Esophagus muscularis mucosa (tissue), 4 donors: ENCODE results near the gene EIF3CL.
"Not testable (repeated sequence)": the region's sequence is repeated elsewhere in the genome, so short reads cannot be mapped to it uniquely, and the experiment has no call there.

Experiments used
- EP300 ChIP-seq: sonication (generic); formaldehyde crosslinking; IDR thresholded peaks from one replicate; pipeline ENCODE4 v1.6.1; 2017; ENCODE audit warnings: antibody characterized with exemption
- POLR2A ChIP-seq: fragments of 450-650 bp; IDR thresholded peaks from one replicate; pipeline ENCODE4 v1.6.1; 2017; ENCODE audit warnings: antibody characterized with exemption, moderate library complexity, mild to moderate bottlenecking, low read depth
- POLR2AphosphoS5 ChIP-seq, 2 donors: sonication (generic); formaldehyde crosslinking; IDR thresholded peaks; one replicate each; pipeline ENCODE4 v1.6.1; 2017; ENCODE audit warnings: antibody characterized with exemption in 2 of 2
- TF ChIP-seq, protein P1 (sequence below), 3 experiments: fragments of 200-600 bp in 2 of 3; fragments of 450-650 bp in 1 of 3; sonication (generic) in 2 of 3; IDR thresholded peaks; one replicate each; pipeline ENCODE4 v1.5.1; 2017 to 2019; ENCODE audit warnings: antibody characterized with exemption in 3 of 3, mild to moderate bottlenecking in 2 of 3, moderate library complexity in 1 of 3

DNA sequence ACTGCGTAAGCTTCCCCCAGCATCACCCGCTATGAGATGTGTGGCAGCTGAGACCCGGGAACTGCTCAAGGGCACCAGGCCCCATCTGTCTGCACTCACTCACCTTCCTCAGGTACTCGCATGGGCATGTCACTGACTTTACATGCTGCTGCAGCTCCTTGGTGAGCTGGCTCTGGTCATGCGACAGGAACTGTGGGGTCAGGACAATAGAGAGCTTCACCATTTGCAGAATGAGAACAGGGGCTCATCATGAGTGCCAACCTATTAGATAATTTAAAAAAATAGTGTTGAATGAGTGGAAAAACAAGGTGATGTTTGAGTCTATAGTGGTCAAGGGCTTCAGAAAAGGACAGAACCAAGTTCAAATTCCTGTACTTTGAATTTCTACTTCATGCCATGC is 41.0 kb downstream of the EIF3CL start:
- TF ChIP-seq, protein P1, sequence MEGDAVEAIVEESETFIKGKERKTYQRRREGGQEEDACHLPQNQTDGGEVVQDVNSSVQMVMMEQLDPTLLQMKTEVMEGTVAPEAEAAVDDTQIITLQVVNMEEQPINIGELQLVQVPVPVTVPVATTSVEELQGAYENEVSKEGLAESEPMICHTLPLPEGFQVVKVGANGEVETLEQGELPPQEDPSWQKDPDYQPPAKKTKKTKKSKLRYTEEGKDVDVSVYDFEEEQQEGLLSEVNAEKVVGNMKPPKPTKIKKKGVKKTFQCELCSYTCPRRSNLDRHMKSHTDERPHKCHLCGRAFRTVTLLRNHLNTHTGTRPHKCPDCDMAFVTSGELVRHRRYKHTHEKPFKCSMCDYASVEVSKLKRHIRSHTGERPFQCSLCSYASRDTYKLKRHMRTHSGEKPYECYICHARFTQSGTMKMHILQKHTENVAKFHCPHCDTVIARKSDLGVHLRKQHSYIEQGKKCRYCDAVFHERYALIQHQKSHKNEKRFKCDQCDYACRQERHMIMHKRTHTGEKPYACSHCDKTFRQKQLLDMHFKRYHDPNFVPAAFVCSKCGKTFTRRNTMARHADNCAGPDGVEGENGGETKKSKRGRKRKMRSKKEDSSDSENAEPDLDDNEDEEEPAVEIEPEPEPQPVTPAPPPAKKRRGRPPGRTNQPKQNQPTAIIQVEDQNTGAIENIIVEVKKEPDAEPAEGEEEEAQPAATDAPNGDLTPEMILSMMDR (IDR thresholded peaks at IDR 0.05) = not testable (repeated sequence)
- TF ChIP-seq POLR2A; POLR2AphosphoS5 (IDR thresholded peaks at IDR 0.05); EP300: not testable (repeated sequence)
